ENCODE measurements around the gene PTPRC.

Gene PTPRC

GRCh38 chr1:198647055-198647454 lies 8.2 kb downstream of the PTPRC start:
- no peak for DNase-seq

- no peak for DNase-seq
Measured at GRCh38 chr1:198648592-198648991, 9.8 kb downstream of the PTPRC start.

DNA sequence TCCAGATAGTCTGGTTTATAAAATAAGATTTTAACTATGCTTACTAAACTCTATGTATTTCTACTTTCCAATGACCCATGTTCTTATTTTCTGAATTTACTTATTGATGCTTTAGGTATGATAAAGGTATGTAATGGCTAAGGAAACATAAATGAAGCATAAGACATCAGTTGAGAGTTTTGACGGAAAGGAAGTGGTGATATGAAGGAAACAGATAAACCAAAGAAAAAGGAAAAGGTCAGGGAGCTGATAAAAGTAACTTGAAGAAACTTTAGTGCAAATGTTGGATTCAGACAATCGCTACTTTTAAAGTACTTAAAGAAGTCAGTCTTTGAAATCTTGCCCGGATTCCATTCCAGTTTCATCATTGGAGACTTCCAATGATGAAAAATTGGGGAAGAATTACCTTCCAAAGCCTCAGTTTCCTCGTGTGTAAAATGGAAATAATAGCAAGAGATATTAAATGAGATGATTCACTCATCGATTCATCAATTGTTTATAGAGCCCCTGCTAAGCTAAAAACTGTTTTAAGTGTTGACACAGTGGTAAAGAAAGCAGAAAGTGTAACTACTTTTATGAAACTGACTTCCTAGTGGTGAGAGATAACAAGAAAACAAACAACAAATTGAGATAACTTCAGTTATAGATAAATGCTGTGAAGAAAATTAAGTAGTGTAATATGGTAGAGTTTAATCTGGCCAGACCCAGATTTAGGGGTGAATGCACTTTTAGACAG lies 10.6 kb downstream of the PTPRC start:
- DNase-seq: no peak

GRCh38 chr1:198649968-198650338 lies 11.1 kb downstream of the PTPRC start:
- DNase-seq: no peak

GRCh38 chr1:198650506-198650905 lies 11.7 kb downstream of the PTPRC start:
- DNase-seq: no peak

GRCh38 chr1:198651650-198652400 lies 13.0 kb downstream of the PTPRC start:
- no peak for DNase-seq

- DNase-seq: no peak
Measured at GRCh38 chr1:198653808-198654413, 15.1 kb downstream of the PTPRC start.

DNA sequence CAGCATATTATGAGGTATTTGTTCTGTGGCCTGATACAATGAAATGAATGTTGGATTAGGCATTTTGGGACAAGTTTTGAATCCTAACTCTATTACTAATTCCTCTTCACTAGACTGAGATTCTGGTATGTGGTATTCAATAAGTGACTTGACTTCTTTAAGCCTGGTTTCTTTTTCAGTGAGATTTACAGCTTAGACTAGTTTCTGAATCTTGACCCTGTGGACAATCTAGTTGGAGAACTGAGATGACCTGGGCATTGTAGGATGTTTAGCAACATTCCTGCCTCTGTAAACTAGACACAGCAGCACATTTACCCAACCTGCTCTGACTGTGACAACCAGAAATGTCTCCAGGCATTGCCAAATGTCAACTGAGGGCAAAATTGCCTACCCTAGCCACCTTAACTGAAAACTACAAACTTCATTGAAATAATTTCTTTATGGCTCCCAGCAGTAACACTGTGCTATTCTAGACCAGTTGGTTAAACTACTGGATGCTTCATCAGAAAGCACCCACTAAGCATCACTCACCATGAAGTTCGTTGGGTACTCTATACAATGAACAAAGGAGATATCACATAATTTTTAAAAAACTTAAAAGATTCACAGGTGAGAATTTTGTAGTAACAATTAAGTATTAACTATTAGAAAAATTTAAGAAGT lies 16.8 kb downstream of the PTPRC start:
- no peak for DNase-seq

GRCh38 chr1:198656500-198656932 lies 17.7 kb downstream of the PTPRC start:
- peak; percentile 76 for DNase-seq

DNA sequence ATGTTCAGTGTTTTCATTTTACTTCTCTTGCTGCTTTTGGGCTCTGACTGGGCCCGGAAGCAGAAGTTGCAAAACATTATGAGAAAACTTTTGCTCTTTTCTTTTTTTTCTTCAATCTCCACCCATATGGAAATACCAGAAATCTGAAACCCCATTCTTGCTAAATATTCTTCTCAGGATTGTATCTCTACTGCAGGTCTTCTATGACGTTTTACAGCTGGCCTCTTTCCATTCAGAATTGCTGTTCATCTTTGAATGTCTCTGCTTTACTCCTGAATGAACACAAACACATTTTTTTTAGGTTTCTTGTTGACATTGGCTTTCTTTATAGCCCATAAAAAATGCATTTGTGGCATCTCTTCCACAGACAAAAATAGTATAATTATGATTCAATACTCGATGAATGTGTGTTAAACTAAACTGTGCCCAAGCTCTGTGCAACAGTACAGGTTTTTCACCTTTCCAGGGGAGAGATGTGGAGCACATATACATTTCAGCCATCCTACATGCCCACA lies 18.8 kb downstream of the PTPRC start:
- DNase-seq: no peak

DNA sequence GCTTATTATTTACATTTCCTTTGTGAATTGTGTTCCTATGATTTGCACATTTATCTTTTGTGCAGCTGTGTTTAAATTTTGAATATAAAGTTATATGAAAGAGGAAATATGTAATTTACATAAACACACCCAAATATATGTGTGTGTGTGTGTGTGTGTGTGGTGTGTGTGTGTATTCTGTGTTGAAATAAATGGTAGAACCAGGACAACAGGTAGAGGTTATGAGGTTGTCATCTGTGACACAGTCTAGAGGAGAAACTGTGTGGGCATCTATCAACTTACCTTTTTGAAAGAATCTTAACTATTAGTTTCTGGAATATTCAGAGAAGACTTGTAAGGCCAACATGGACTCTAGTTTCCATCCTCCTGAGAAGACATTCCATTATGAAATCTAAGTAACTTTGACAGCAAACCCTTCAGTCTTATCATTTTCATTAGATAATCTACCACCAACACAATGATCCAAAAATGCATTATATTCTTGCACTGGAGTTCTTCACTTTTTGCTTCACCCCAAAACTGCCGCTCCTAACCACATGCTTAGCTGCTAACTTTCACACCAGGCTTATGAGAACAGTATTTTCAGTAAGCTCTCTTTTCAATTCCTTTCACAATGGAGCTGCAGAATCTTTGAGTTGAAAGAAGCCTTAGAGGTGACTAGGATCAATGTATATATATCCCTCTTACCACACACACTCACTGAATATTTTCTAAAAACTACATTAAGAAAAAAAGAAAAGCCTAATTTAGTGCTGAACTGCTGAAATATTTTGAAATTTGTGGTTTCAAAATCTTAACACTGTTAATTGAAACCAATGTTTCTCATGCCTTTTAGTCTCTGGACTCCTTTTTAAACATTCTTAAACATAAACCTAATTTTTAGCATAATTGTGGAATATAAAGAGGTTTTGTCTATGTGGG lies 21.8 kb downstream of the PTPRC start:
- no peak for DNase-seq

- no peak for DNase-seq
Measured at GRCh38 chr1:198662821-198663220, 24.0 kb downstream of the PTPRC start.

DNA sequence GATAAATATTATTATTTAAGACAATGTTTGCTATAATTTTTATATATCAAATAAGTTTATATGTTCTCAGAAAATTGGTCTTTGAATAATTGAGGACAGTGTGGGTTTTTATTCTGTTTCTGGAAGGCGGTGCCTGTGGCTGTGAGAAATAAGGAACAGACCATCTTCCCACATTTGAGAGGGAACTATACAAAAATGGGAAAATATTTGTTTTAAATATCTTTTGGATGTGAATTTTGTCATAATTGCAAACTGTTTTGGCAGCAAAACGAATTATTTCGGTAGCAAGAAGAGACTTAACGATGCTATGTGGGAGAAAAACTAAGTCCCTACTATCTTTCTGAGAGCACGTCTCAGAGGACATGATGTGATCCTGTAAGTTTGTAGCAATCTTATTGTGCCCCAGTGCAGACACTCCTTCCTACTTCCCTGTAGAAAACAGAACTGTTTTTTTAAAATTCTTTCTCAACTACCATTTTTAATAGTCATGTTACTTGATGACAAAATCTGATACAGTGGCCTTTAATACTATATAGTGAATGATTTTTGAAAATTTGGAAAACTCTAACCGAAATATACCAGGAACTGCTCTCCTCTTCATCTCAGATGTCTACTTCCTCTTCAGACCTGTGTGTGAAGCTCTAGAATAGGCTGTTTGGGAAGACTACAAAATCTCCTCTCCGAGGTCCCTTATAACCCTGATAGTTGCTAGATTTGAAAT lies 25.4 kb downstream of the PTPRC start:
- no peak for DNase-seq

- no peak for DNase-seq
Measured at GRCh38 chr1:198667186-198667585, 28.3 kb downstream of the PTPRC start.

- no peak for DNase-seq
Measured at GRCh38 chr1:198667807-198668206, 29.0 kb downstream of the PTPRC start.

GRCh38 chr1:198669023-198669698 lies 30.3 kb downstream of the PTPRC start:
- no peak for DNase-seq

DNA sequence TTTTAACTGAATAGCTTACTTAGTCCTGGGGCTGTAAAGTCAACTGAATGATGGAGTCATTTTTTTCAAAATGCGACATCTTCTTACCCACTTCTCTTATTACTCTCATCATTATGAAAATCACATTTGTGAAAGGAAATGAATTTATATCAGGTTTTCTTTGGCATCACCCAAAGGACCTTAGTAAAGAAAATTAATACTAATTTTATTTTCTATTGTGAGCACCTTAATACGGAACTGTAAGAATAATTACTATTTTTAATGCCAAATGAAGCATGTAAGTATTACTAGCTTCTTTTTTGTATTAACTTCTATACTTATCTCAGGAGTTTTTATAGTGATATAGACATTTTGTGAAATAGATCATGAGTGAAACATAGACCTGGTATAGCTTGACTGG lies 30.9 kb downstream of the PTPRC start:
- DNase-seq: no peak

GRCh38 chr1:198671136-198671535 lies 32.3 kb downstream of the PTPRC start:
- DNase-seq: no peak

GRCh38 chr1:198672124-198672523 lies 33.3 kb downstream of the PTPRC start:
- DNase-seq: no peak

- DNase-seq: no peak
Measured at GRCh38 chr1:198674009-198674408, 35.2 kb downstream of the PTPRC start.

GRCh38 chr1:198676253-198676652 lies 37.4 kb downstream of the PTPRC start:
- DNase-seq: no peak

Data from activated CD8-positive, alpha-beta memory T cell treated with anti-CD3 and anti-CD28 coated beads, Interleukin-2, amount 50 U/mL, for 4 hours (primary cell).